ENCODE measurements around the gene SLC6A2. TPM values are rescaled to one million over a fixed set of nuclear protein-coding genes. Genes with fewer than 3 reads are reported as not detected.

Gene SLC6A2
- total and polyA plus RNA-seq, 9 of the 15 experiments (the other 6 are each of a cell fraction or from before 2014, with no cell fraction given) = not detected

DNA sequence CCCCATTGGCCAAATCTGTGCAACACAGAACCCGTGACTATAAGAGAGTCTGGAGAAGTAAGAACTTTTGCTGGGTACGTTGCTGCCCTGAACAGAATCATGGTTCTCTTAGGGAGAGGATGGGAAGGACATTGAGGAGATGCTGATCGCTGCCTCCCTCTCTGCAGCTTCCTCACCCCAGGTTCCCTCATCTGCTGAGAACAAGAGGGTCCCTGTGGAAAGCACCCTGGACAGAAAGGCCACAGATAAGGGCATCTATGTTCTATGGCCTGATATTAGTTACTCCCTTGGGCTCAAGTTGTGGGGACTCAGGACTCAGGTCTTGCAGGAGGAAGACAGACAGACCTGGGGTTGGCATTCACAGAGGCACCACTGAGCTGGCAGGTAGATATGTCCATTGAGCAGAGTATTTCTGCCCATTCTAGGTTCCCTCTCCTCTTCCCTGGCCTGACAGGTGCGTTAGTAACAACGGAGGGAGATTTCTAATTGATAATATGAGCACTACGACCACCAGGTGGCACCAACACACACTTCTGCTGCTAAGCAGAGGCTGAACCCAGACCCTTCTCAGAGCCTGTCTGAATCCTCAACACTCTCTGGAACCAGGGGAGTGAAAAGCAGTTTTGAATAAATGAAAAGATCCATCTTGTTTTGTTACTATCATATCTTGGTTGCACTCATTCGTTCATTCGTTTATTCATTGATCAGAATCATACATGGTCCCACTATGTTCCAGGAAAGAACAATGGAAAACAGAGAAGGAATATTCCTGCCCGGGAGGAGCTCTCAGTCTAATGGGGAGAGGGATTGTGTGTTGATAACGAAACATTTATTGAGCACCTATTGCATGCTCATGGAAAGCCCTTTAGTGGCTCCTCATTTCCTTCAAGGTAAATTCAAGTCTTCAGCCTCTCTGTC, 56.4 kb downstream of the SLC6A2 start (continued):
- TF ChIP-seq, protein P1, sequence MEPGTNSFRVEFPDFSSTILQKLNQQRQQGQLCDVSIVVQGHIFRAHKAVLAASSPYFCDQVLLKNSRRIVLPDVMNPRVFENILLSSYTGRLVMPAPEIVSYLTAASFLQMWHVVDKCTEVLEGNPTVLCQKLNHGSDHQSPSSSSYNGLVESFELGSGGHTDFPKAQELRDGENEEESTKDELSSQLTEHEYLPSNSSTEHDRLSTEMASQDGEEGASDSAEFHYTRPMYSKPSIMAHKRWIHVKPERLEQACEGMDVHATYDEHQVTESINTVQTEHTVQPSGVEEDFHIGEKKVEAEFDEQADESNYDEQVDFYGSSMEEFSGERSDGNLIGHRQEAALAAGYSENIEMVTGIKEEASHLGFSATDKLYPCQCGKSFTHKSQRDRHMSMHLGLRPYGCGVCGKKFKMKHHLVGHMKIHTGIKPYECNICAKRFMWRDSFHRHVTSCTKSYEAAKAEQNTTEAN (CRISPR knock-in tag; IDR thresholded peaks at IDR 0.05) = no peak
- TF ChIP-seq, protein P2, sequence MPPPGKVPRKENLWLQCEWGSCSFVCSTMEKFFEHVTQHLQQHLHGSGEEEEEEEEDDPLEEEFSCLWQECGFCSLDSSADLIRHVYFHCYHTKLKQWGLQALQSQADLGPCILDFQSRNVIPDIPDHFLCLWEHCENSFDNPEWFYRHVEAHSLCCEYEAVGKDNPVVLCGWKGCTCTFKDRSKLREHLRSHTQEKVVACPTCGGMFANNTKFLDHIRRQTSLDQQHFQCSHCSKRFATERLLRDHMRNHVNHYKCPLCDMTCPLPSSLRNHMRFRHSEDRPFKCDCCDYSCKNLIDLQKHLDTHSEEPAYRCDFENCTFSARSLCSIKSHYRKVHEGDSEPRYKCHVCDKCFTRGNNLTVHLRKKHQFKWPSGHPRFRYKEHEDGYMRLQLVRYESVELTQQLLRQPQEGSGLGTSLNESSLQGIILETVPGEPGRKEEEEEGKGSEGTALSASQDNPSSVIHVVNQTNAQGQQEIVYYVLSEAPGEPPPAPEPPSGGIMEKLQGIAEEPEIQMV (tag; conservative IDR thresholded peaks at IDR 0.05; ENCODE audit: low read depth) = no peak
- TF ChIP-seq CTCFL (IDR thresholded peaks at IDR 0.05; ENCODE audit: borderline replicate concordance, insufficient read depth, low read depth, low read length, poor library complexity, severe bottlenecking) (no peak), FOXA3 (CRISPR knock-in tag; conservative IDR thresholded peaks at IDR 0.05 in 1 of 2, IDR thresholded peaks at IDR 0.05 in 1 of 2) (no peak), SMC3 (conservative IDR thresholded peaks at IDR 0.05; ENCODE audit: insufficient read depth, low read depth, low read length) (peak; percentile 78), GATA2 (CRISPR knock-in tag; IDR thresholded peaks at IDR 0.05) (peak; percentile 50), SMARCC2 (IDR thresholded peaks at IDR 0.05; ENCODE audit: low read depth) (no peak), DEAF1 (CRISPR knock-in tag; IDR thresholded peaks at IDR 0.05) (peak; percentile 71), DMBX1 (CRISPR knock-in tag; IDR thresholded peaks at IDR 0.05; ENCODE audit: borderline replicate concordance) (no peak), RAD21 (CRISPR knock-in tag; conservative IDR thresholded peaks at IDR 0.05 in 1 of 2, IDR thresholded peaks at IDR 0.05 in 1 of 2) (peak; percentile 83 to 90), PYGO2 (tag; IDR thresholded peaks at IDR 0.05) (no peak)
- TF ChIP-seq, protein P3, sequence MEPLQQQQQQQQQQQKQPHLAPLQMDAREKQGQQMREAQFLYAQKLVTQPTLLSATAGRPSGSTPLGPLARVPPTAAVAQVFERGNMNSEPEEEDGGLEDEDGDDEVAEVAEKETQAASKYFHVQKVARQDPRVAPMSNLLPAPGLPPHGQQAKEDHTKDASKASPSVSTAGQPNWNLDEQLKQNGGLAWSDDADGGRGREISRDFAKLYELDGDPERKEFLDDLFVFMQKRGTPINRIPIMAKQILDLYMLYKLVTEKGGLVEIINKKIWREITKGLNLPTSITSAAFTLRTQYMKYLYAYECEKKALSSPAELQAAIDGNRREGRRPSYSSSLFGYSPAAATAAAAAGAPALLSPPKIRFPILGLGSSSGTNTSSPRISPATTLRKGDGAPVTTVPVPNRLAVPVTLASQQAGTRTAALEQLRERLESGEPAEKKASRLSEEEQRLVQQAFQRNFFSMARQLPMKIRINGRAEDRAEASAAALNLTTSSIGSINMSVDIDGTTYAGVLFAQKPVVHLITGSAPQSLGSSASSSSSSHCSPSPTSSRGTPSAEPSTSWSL (CRISPR knock-in tag; IDR thresholded peaks at IDR 0.05; ENCODE audit: borderline replicate concordance) = no peak
- TF ChIP-seq, protein P4, sequence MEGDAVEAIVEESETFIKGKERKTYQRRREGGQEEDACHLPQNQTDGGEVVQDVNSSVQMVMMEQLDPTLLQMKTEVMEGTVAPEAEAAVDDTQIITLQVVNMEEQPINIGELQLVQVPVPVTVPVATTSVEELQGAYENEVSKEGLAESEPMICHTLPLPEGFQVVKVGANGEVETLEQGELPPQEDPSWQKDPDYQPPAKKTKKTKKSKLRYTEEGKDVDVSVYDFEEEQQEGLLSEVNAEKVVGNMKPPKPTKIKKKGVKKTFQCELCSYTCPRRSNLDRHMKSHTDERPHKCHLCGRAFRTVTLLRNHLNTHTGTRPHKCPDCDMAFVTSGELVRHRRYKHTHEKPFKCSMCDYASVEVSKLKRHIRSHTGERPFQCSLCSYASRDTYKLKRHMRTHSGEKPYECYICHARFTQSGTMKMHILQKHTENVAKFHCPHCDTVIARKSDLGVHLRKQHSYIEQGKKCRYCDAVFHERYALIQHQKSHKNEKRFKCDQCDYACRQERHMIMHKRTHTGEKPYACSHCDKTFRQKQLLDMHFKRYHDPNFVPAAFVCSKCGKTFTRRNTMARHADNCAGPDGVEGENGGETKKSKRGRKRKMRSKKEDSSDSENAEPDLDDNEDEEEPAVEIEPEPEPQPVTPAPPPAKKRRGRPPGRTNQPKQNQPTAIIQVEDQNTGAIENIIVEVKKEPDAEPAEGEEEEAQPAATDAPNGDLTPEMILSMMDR (IDR thresholded peaks at IDR 0.05 in 2 of 3, conservative IDR thresholded peaks at IDR 0.05 in 1 of 3; ENCODE audit: insufficient read depth in 2 of 3, low read depth in 1 of 3, low read length in 3 of 3) = peak; percentile 67 to 75 (median 71)

Data from K562 (cell line).